A673 (cell line): ENCODE results near the gene ACADSB. TPM values are rescaled to one million over a fixed set of nuclear protein-coding genes. Genes with fewer than 3 reads are reported as not detected.

Experiments used
- BruUV-seq: library from RNA; stranded (reverse); fragments of 400-500 nt; replicated peaks from 2 replicates; lab custom pipeline; 2021; lab: Mats Ljungman, UMichigan
- CTCF ChIA-PET: fragments of 300-600 bp; sonication (Branson Sonifier 250); formaldehyde crosslinking; loops from one replicate; lab custom pipeline; 2022; ENCODE audit warnings: antibody characterized with exemption; lab: Charles Lee
- POLR2A ChIA-PET: fragments of 300-600 bp; sonication (Branson Sonifier 250); formaldehyde crosslinking; loops from one replicate; lab custom pipeline; 2022; ENCODE audit warnings: antibody characterized with exemption; ENCODE audit not compliant: low non-redundant PET; lab: Charles Lee
- DNase-seq: peaks from one replicate; pipeline ENCODE4 v3.0.0-alpha.2; 2015; ENCODE audit warnings: low spot score
- H3K27ac ChIP-seq: fragments of 200-600 bp; sonication (generic); 2 replicates; pipeline ENCODE4 v1.5.1; 2016; ENCODE audit warnings: mixed run types, low read depth, mild to moderate bottlenecking, mixed read lengths, antibody characterized with exemption, low read length; ENCODE audit not compliant: poor library complexity, severe bottlenecking
- H3K27me3 ChIP-seq: fragments of 200-600 bp; sonication (generic); replicated peaks from 2 replicates; pipeline ENCODE4 v1.6.1; 2017; ENCODE audit warnings: mixed run types, low read depth, mild to moderate bottlenecking, mixed read lengths, antibody characterized with exemption, low read length; ENCODE audit not compliant: insufficient read depth, poor library complexity
- H3K36me3 ChIP-seq: fragments of 200-600 bp; sonication (generic); 2 replicates; pipeline ENCODE4 v1.6.1; 2016; ENCODE audit warnings: mixed run types, mild to moderate bottlenecking, mixed read lengths, antibody characterized with exemption, low read length; ENCODE audit not compliant: insufficient read depth, poor library complexity, severe bottlenecking
- H3K4me1 ChIP-seq: fragments of 200-600 bp; sonication (generic); 2 replicates; pipeline ENCODE4 v1.6.1; 2017; ENCODE audit warnings: mixed run types, mild to moderate bottlenecking, mixed read lengths, antibody characterized with exemption, low read length; ENCODE audit not compliant: insufficient read depth, poor library complexity, severe bottlenecking
- H3K4me3 ChIP-seq: fragments of 200-600 bp; sonication (generic); 2 replicates; pipeline ENCODE4 v1.5.1; 2016; ENCODE audit warnings: low read depth, mixed run types, mild to moderate bottlenecking, mixed read lengths, low read length; ENCODE audit not compliant: poor library complexity, severe bottlenecking
- H3K9me3 ChIP-seq: fragments of 200-600 bp; sonication (generic); 2 replicates; pipeline ENCODE4 v1.6.1; 2016; ENCODE audit warnings: mixed run types, low read depth, mild to moderate bottlenecking, mixed read lengths, antibody characterized with exemption, low read length; ENCODE audit not compliant: poor library complexity, severe bottlenecking
- EZH2 ChIP-seq: fragments of 200-600 bp; sonication (generic); IDR thresholded peaks from 2 replicates; pipeline ENCODE4 v1.6.1; 2017; ENCODE audit warnings: borderline replicate concordance, low read depth, mild to moderate bottlenecking, mixed read lengths, antibody characterized with exemption, low read length; ENCODE audit not compliant: poor library complexity, severe bottlenecking
- intact Hi-C: fragments of 100-400 bp; cut with micrococcal nuclease; formaldehyde crosslinking; loops from one replicate; pipeline ENCODE4 v1.10.0; 2022; ENCODE audit not compliant: unreplicated experiment
- total RNA-seq: library from RNA; stranded (reverse); gene quantifications from 2 replicates; pipeline ENCODE4 v1.2.3, GENCODE V29; 2021
- TF ChIP-seq, protein P1 (sequence below): fragments of 300-800, 200-600 bp; sonication (generic); conservative IDR thresholded peaks from 2 replicates; pipeline ENCODE4 v1.5.1; 2017; ENCODE audit warnings: low read depth, mild to moderate bottlenecking, antibody characterized with exemption, low read length, moderate library complexity, mixed read lengths

Gene ACADSB
- total RNA-seq, 1 experiment from 2014 or later = 20.4 TPM

DNA sequence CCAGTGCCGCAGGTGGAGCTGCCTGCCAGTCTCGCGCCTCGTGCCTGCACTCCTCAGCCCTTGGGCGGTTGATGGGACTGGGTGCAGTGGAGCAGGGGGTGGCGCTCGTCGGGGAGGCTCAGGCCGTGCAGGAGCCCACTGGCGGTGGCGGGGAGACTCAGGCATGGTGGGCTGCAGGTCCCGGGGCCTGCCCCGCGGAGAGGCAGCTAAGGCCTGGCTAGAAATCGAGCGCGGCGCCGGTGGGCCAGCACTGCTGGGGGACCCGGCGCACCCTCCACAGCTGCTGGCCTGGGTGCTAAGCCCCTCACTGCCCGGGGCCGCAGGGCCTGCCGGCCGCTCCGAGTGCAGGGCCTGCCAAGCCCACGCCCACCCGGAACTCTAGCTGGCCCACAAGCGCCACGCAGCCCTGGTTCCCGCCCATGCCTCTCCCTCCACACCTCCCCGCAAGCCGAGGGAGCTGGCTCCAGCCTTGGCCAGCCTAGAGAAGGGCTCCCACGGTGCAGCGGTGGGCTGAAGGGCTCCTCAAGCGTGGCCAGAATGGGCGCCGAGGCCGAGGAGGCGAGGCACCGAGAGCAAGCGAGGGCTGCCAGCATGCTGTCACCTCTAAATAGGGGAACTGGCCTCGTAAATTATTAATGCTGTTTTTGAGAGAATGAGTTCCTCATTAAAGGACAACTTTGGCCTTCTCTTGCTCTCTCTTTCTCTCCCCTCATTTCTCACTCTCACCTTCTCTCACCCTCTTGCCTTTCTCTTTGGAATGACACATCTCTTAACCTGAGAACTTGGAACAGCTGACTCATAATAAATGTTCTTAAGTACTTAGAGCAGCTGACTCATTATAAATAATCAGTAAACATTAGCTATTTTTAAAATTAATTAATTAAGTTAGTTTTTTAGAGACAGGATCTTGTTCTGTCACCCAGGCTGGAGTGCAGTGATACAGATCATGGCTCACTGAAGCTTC lies 4.9 kb downstream of the ACADSB start:
- Histone ChIP-seq H3K9me3 (no peaks in the 10 kb centered on the region), H3K4me1 (no peaks in the 10 kb centered on the region), H3K4me3 (no peak overlapping the region), H3K27ac (no peak overlapping the region), H3K27me3 (no peaks in the 10 kb centered on the region), H3K36me3 (no peaks in the 10 kb centered on the region)
- BruUV-seq = no TSS peak
- TF ChIP-seq EZH2 = no peak
- TF ChIP-seq, protein P1, sequence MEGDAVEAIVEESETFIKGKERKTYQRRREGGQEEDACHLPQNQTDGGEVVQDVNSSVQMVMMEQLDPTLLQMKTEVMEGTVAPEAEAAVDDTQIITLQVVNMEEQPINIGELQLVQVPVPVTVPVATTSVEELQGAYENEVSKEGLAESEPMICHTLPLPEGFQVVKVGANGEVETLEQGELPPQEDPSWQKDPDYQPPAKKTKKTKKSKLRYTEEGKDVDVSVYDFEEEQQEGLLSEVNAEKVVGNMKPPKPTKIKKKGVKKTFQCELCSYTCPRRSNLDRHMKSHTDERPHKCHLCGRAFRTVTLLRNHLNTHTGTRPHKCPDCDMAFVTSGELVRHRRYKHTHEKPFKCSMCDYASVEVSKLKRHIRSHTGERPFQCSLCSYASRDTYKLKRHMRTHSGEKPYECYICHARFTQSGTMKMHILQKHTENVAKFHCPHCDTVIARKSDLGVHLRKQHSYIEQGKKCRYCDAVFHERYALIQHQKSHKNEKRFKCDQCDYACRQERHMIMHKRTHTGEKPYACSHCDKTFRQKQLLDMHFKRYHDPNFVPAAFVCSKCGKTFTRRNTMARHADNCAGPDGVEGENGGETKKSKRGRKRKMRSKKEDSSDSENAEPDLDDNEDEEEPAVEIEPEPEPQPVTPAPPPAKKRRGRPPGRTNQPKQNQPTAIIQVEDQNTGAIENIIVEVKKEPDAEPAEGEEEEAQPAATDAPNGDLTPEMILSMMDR = no peak
- no peak for DNase-seq
- ChIA-PET POLR2A (no interaction called here), CTCF (no interaction called here)
- intact Hi-C loops = no loop called here

DNA sequence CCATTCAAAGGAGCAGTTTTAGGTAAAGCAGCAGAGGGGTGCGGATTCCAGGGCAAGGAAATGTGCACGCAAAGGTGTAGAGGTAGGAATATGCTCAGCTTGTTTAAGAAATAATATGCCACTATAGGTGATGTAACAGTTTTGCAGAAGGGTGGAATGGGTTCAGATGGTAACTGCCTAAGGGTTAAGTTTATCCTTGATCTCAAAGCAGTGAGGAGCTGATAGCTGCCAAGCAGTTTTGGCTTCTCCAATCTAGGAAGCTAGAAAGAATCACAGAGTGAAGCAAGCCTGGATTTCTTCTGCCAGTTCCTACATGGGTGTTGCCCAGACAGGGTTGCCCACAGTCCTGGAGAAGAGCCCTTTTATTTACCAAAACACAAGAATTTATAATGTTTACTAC lies 6.0 kb downstream of the ACADSB start:
- BruUV-seq = no TSS peak

GRCh38 chr10:123016228-123016627 lies 7.4 kb downstream of the ACADSB start:
- BruUV-seq = no TSS peak
- H3K4me1 ChIP-seq = peaks cover 4% of the 10 kb centered on the region
- ChIA-PET POLR2A (no interaction called here), CTCF (no interaction called here)
- H3K36me3 ChIP-seq = no peaks in the 10 kb centered on the region
- DNase-seq = peak; percentile 27
- H3K27me3 ChIP-seq = no peaks in the 10 kb centered on the region
- no peaks in the 10 kb centered on the region for H3K9me3 ChIP-seq
- intact Hi-C loops = no loop called here
- H3K27ac ChIP-seq = no peak overlapping the region
- no peak overlapping the region for H3K4me3 ChIP-seq
- TF ChIP-seq, protein P1 = no peak
- no peak for TF ChIP-seq EZH2

More for the DNA sequence above, 6.0 kb downstream of the ACADSB start:
- Histone ChIP-seq H3K27ac (no peak overlapping the region), H3K36me3 (no peaks in the 10 kb centered on the region), H3K9me3 (no peaks in the 10 kb centered on the region), H3K27me3 (no peaks in the 10 kb centered on the region), H3K4me1 (no peaks in the 10 kb centered on the region), H3K4me3 (no peak overlapping the region)
- CTCF ChIA-PET = no interaction called here
- POLR2A ChIA-PET = no interaction called here
- intact Hi-C loops = no loop called here
- TF ChIP-seq EZH2 = no peak
- TF ChIP-seq, protein P1 = no peak
- no peak for DNase-seq
